Measurements from ENCODE around the gene AZI2.

AZI2 gene, protein sequence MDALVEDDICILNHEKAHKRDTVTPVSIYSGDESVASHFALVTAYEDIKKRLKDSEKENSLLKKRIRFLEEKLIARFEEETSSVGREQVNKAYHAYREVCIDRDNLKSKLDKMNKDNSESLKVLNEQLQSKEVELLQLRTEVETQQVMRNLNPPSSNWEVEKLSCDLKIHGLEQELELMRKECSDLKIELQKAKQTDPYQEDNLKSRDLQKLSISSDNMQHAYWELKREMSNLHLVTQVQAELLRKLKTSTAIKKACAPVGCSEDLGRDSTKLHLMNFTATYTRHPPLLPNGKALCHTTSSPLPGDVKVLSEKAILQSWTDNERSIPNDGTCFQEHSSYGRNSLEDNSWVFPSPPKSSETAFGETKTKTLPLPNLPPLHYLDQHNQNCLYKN

DNA sequence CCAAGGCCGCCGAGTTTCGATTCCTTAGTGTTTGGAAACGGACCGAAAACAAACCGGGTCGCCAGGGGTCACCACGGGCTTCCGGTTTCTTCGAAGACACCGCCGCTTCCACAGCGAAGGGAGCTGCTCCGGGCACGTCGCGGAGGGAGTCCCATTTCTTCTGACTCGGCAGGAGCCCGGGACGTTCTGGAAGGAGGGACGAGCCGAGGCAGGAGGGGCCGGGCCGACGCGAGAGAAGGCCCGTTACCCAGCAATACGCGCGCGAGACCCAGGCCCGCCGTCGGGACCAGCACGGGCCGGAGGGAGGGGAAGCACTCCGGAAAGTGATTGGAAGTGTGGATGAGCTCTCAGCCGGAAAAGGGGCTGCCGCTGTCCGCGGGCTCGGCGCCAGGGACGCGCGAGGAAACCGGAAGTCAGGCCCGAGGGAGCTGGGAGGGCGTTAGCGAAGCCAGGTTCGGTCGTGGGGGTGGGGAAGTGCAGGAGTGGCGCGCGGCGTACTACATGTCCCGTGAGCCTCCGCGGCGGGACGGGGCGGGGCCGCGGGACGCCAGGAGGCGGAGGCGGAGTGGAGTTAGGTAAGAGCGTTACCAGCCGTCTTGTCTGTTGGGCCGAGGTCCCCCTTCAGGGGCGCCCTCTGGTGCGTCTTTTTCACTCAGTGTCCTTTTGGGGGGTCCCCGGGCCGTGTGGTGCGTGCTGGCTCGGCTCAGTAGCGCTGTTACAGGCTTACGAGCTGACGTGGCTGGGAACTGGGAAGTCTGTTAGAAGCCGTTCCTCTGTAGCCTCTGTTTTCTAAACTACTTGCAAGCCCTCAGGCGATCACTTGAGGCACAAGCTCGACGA, at the start of gene AZI2, which contains the start of gene ZCWPW2:
TSS of gene AZI2 (minus strand) at position 196 of the 840 bp plus-strand sequence. CDS start 8,207 bp downstream, outside the sequence.
TSS of gene ZCWPW2 (plus strand) at position 93 of the 840 bp plus-strand sequence. CDS start 64,348 bp downstream, outside the sequence.
- CTCF ChIA-PET: interaction anchor here (0.6 to 0.7 kb wide), 2 partner anchors 27 to 504 kb away, joined by 3 to 5 read pairs; no protein-coding TSS in a partner anchor
- POLR2A ChIA-PET: interaction anchor here (1.0 to 1.7 kb wide), 3 partner anchors 9 to 107 kb away, joined by 3 to 5 read pairs (median 5); partner anchors contain the start of gene CMC1
- Histone ChIP-seq H3K36me3 (ENCODE audit: control insufficient read depth in 2 of 2, insufficient read depth in 1 of 2, low read length in 2 of 2) (no peaks in the 10 kb centered on the region), H3K9me3 (ENCODE audit: control insufficient read depth, insufficient read depth, low read depth, low read length) (no peaks in the 10 kb centered on the region), H3K4me1 (ENCODE audit: control insufficient read depth, insufficient read depth, low read length) (no peaks in the 10 kb centered on the region), H3K4me3 (ENCODE audit: low read depth, low read length) (peak within 1 kb of the TSS; percentile 91), H3K27ac (ENCODE audit: extremely low read depth, low read depth, low read length) (peak within 1 kb of the TSS; percentile 89)
- TF ChIP-seq ZNF548 (tag by site-specific recombination; IDR thresholded peaks at IDR 0.05) (no peak), YY1 (tag by site-specific recombination; IDR thresholded peaks at IDR 0.05) (no peak), ZBTB17 (tag by site-specific recombination; IDR thresholded peaks at IDR 0.05) (peak; percentile 38; the same call in 1 of the 2 replicates), REPIN1 (tag by site-specific recombination; IDR thresholded peaks at IDR 0.05; ENCODE audit: low read depth) (no peak), ZSCAN5A (tag by site-specific recombination; IDR thresholded peaks at IDR 0.05) (0 out of 2 replicates have a peak, but pooled peaks have one; percentile 32), ZNF670 (tag by site-specific recombination; IDR thresholded peaks at IDR 0.05; ENCODE audit: low read depth) (no peak), ZNF677 (tag by site-specific recombination; IDR thresholded peaks at IDR 0.05) (no peak), KLF8 (tag by site-specific recombination; IDR thresholded peaks at IDR 0.05) (peak; percentile 81; the same call in 1 of the 2 replicates), ZFP37 (tag by site-specific recombination; IDR thresholded peaks at IDR 0.05) (0 out of 2 replicates have a peak, but pooled peaks have one; percentile 51), SCRT2 (tag by site-specific recombination; IDR thresholded peaks at IDR 0.05) (no peak), KLF7 (tag by site-specific recombination; IDR thresholded peaks at IDR 0.05; ENCODE audit: borderline replicate concordance) (peak; percentile 49; the same call in 1 of the 2 replicates), ZNF169 (tag by site-specific recombination; IDR thresholded peaks at IDR 0.05) (no peak), ZNF280D (tag by site-specific recombination; IDR thresholded peaks at IDR 0.05) (no peak), ZBTB1 (tag by site-specific recombination; IDR thresholded peaks at IDR 0.05) (no peak), ZFP3 (tag by site-specific recombination; IDR thresholded peaks at IDR 0.05; ENCODE audit: low read depth) (no peak), ZNF488 (tag by site-specific recombination; IDR thresholded peaks at IDR 0.05) (no peak), ZNF16 (tag by site-specific recombination; IDR thresholded peaks at IDR 0.05; ENCODE audit: low read depth) (peak; percentile 83; the same call in 1 of the 2 replicates), GFI1B (tag by site-specific recombination; IDR thresholded peaks at IDR 0.05) (no peak), ZNF561 (tag by site-specific recombination; IDR thresholded peaks at IDR 0.05; ENCODE audit: borderline replicate concordance) (peak; percentile 38; the same call in 1 of the 2 replicates), ZNF560 (tag by site-specific recombination; IDR thresholded peaks at IDR 0.05; ENCODE audit: borderline replicate concordance) (no peak), ZNF132 (tag by site-specific recombination; IDR thresholded peaks at IDR 0.05; ENCODE audit: borderline replicate concordance) (no peak), ZNF324 (tag by site-specific recombination; IDR thresholded peaks at IDR 0.05) (no peak), ZNF610 (tag by site-specific recombination; IDR thresholded peaks at IDR 0.05; ENCODE audit: borderline replicate concordance) (peak; percentile 53; the same call in 1 of the 2 replicates), CTCF (tag by site-specific recombination; IDR thresholded peaks at IDR 0.05) (peak; percentile 44; the same call in 1 of the 2 replicates), ZNF138 (tag by site-specific recombination; IDR thresholded peaks at IDR 0.05; ENCODE audit: borderline replicate concordance) (no peak)
- TF ChIP-seq, protein P1, sequence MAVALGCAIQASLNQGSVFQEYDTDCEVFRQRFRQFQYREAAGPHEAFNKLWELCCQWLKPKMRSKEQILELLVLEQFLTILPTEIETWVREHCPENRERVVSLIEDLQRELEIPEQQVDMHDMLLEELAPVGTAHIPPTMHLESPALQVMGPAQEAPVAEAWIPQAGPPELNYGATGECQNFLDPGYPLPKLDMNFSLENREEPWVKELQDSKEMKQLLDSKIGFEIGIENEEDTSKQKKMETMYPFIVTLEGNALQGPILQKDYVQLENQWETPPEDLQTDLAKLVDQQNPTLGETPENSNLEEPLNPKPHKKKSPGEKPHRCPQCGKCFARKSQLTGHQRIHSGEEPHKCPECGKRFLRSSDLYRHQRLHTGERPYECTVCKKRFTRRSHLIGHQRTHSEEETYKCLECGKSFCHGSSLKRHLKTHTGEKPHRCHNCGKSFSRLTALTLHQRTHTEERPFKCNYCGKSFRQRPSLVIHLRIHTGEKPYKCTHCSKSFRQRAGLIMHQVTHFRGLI (tag by site-specific recombination; IDR thresholded peaks at IDR 0.05): no peak
